Ascending aorta (tissue), 2 donors: ENCODE measurements around the gene PIP5K1B. TPM values are rescaled to one million over a fixed set of nuclear protein-coding genes. Genes with fewer than 3 reads are reported as not detected.
A peak's percentile ranks its signal among the peaks of the same experiment; 100 is the strongest.

ENCODE experiments used
- DNase-seq, 2 donors: peaks; one replicate each; pipeline ENCODE4 v3.0.0-alpha.2; 2019; ENCODE audit warnings: low spot score in 2 of 2
- H3K27ac ChIP-seq, 2 donors: fragments of 200-600 bp; sonication (generic); one replicate each; pipeline ENCODE4 v1.5.1; 2016 to 2017; ENCODE audit warnings: mild to moderate bottlenecking in 1 of 2
- H3K27me3 ChIP-seq: fragments of 200-600 bp; sonication (generic); one replicate; pipeline ENCODE4 v1.5.1; 2017
- H3K36me3 ChIP-seq, 2 donors: fragments of 200-600 bp; sonication (generic); one replicate each; pipeline ENCODE4 v1.5.1; 2016
- H3K4me1 ChIP-seq, 2 donors: fragments of 200-600 bp; sonication (generic); one replicate each; pipeline ENCODE4 v1.5.1; 2016 to 2017; ENCODE audit warnings: mild to moderate bottlenecking in 1 of 2
- H3K4me3 ChIP-seq, 2 donors: fragments of 200-600 bp; sonication (generic); one replicate each; pipeline ENCODE4 v1.5.1; 2016 to 2017; ENCODE audit warnings: mild to moderate bottlenecking in 1 of 2
- H3K9me3 ChIP-seq, 2 donors: fragments of 200-600 bp; sonication (generic); one replicate each; pipeline ENCODE4 v1.5.1; 2016
- CTCF ChIP-seq, 3 experiments: fragments of 200-600 bp in 2 of 3; fragments of 450-650 bp in 1 of 3; sonication (generic) in 2 of 3; IDR thresholded peaks; one replicate each; pipeline ENCODE4 v1.5.1; 2016 to 2019; ENCODE audit warnings: antibody characterized with exemption in 3 of 3, mild to moderate bottlenecking in 1 of 3, moderate library complexity in 1 of 3
- intact Hi-C: fragments of 100-400 bp; cut with DNase I; formaldehyde crosslinking; loops from one replicate; pipeline ENCODE4 v1.15.1; 2023
- total RNA-seq: library from RNA; depleted of rRNA; stranded (reverse); fragments of >200 nt; gene quantifications from one replicate; pipeline ENCODE4 v1.1.0, GENCODE V29; 2016

Gene PIP5K1B
- total RNA-seq, 1 donor from 2014 or later = 0.85 TPM

DNA sequence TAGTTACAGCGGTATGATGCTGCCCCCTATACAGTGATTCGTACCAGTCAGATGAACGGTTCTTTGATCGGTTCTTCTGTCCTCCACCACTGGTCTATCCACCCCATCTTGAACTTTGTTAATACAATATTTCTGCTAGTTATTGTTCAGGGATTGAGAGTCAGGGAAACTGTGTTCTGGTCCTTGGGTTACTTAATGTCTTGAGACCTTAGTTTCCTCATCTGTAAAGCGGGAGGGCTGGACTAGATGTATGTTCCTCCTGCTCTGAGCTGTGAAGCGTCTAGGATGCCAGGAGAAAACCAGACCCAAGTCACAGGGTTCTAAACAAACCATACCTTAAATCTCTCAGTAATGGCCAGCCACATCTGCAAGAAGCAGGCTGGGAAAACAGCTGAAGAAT is 1.4 kb upstream of the PIP5K1B start:
- H3K4me3 ChIP-seq = no peak overlapping the region
- no peaks in the 10 kb centered on the region for H3K27me3 ChIP-seq
- no peak overlapping the region for H3K27ac ChIP-seq
- DNase-seq = no peak
- H3K9me3 ChIP-seq = no peaks in the 10 kb centered on the region
- TF ChIP-seq CTCF (IDR thresholded peaks at IDR 0.05) = no peak
- intact Hi-C loops = loop anchor here (2.0 to 10.0 kb wide), 4 partner anchors 13 to 141 kb away; a partner anchor contains a TSS
- H3K4me1 ChIP-seq = no peaks in the 10 kb centered on the region
- no peaks in the 10 kb centered on the region for H3K36me3 ChIP-seq

GRCh38 chr9:68704498-68704813 is 584 bp upstream of the PIP5K1B start:
- Histone ChIP-seq H3K36me3 (no peaks in the 10 kb centered on the region), H3K4me3 (peak overlapping the region; percentile 78 to 88), H3K4me1 (no peaks in the 10 kb centered on the region), H3K9me3 (no peaks in the 10 kb centered on the region), H3K27ac (peak overlapping the region; percentile 30 to 81), H3K27me3 (no peaks in the 10 kb centered on the region)
- no peak for TF ChIP-seq CTCF (IDR thresholded peaks at IDR 0.05)
- DNase-seq = no peak
- intact Hi-C loops = loop anchor here (2.0 to 10.0 kb wide), 4 partner anchors 14 to 140 kb away; a partner anchor contains a TSS

DNA sequence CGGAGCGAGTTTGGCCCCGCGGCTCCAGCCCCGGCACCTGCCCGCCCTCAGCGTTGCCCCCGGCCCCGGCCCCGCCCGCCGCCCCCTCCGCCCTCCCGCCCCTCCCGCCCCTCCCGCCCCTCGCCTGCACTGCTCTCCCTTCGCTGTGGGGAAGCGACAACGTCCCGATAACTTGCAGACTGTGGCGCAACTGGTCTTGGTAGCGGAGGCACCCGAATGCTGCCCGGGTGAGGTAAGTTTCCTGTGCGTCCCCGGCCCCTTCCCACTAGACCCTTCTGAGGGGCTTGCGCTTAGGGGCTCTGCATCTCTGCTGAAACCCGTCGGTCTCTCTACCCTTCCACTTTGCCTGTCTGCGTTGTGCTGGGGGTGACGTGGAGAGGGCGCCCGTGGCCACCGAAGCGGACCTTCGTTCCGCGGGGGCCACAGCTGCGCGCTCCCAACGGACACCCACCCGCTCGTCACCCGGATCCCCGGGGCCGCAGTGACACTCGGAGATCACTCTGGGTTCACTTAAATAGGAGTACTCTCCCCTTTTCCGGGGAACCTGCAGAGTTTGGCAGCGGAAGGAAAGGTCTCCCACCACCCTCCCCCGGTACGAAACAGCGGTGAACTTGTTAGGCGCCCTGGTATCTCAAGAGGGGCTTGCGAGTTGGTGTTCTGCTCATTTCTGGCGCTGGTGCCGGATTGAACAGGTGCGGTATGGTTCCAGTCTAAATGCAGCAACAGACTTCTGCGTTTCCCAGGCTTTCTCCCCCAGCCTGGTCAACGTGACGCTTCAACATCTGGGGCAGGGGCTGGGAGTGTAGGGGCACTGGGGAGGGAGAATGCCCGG is 707 bp downstream of the PIP5K1B start:
- peak in 1 of 3 experiments; percentile 31 for TF ChIP-seq CTCF (IDR thresholded peaks at IDR 0.05)
- Histone ChIP-seq H3K27me3 (no peaks in the 10 kb centered on the region), H3K36me3 (no peaks in the 10 kb centered on the region), H3K4me3 (peak overlapping the region; percentile 78 to 88), H3K9me3 (no peaks in the 10 kb centered on the region), H3K4me1 (no peaks in the 10 kb centered on the region), H3K27ac (peak overlapping the region; percentile 30 to 81)
- DNase-seq = peak in 1 of 2 donors; percentile 61
- intact Hi-C loops = loop anchor here (2.0 to 10.0 kb wide), 4 partner anchors 15 to 139 kb away; a partner anchor contains a TSS

GRCh38 chr9:68706363-68707201 is 1.5 kb downstream of the PIP5K1B start:
- no peaks in the 10 kb centered on the region for H3K27me3 ChIP-seq
- peak overlapping the region; percentile 78 to 88 for H3K4me3 ChIP-seq
- no peaks in the 10 kb centered on the region for H3K9me3 ChIP-seq
- H3K36me3 ChIP-seq = no peaks in the 10 kb centered on the region
- DNase-seq = no peak
- H3K27ac ChIP-seq = peak overlapping the region in 1 of 2 donors; percentile 16
- intact Hi-C loops = loop anchor here (10.0 kb wide), 1 partner anchor 122 kb away; no protein-coding TSS in a partner anchor
- H3K4me1 ChIP-seq = no peaks in the 10 kb centered on the region
- no peak for TF ChIP-seq CTCF (IDR thresholded peaks at IDR 0.05)

DNA sequence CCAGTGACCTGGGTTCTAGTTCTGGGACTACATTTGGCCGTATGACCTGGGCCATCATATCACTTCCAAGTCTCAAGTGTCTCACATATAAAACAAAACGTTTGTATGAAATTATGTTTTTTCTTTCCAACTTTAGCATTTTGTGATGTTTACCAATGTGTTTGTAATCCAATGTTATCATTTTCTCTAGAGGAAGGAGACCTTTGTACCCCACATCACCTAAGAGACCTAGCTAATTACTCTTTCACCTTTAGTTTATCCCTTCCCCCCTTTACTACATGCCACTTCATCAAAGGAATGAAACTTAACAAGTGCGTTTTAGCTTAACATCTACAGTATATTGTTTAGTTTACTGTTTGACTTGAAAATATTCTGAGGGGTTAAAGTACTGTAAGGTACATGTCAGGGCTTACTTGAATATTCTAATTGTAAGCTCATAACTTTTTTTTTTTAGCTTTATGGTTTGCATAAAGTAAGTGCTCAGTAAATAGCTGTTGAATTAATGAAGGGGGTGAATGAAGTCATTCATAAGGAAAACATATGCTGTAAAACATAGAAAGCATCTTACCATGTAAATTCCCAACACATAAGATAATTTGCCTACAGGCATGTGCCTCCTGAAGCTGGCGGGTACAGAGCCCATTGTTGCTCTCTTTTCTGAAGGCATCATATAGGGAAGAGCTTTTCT is 2.9 kb downstream of the PIP5K1B start:
- no peaks in the 10 kb centered on the region for H3K36me3 ChIP-seq
- no peak overlapping the region for H3K4me3 ChIP-seq
- no peaks in the 10 kb centered on the region for H3K9me3 ChIP-seq
- H3K27me3 ChIP-seq = no peaks in the 10 kb centered on the region
- DNase-seq = no peak
- intact Hi-C loops = loop anchor here (10.0 kb wide), 1 partner anchor 123 kb away; no protein-coding TSS in a partner anchor
- no peak overlapping the region for H3K27ac ChIP-seq
- no peaks in the 10 kb centered on the region for H3K4me1 ChIP-seq
- no peak for TF ChIP-seq CTCF (IDR thresholded peaks at IDR 0.05)
